Natural killer cell (primary cell): Measurements from ENCODE around the gene ARL15. TPM values are rescaled to one million over a fixed set of nuclear protein-coding genes. Genes with fewer than 3 reads are reported as not detected.

Experiments
- ATAC-seq, 3 donors: fragments of 150-1000 bp in 2 of 3; fragments of 200-7000 bp in 1 of 3; cut with Tn5 transposase; 1 replicate in 1 of 3; 2 replicates in 2 of 3; pipeline ENCODE4 v1.10.0; 2021; ENCODE audit warnings: mild to moderate bottlenecking in 2 of 3, moderate library complexity in 2 of 3
- DNase-seq, 2 donors: peaks; one replicate each; pipeline versions ENCODE4 v3.0.0 to v3.0.0-alpha.2; 2013 to 2021; ENCODE audit warnings: mixed read lengths in 1 of 2
- H3K27ac ChIP-seq: one replicate; pipeline ENCODE4 v1.5.1; 2013; ENCODE audit warnings: mild to moderate bottlenecking, low read length
- H3K27me3 ChIP-seq: one replicate; pipeline ENCODE4 v1.6.1; 2013; ENCODE audit warnings: low read length; ENCODE audit not compliant: control insufficient read depth, insufficient read depth
- H3K36me3 ChIP-seq: one replicate; pipeline ENCODE4 v1.6.1; 2013; ENCODE audit warnings: low read length; ENCODE audit not compliant: control insufficient read depth, insufficient read depth
- H3K4me1 ChIP-seq: one replicate; pipeline ENCODE4 v1.6.1; 2013; ENCODE audit warnings: low read length; ENCODE audit not compliant: control insufficient read depth, insufficient read depth
- H3K4me3 ChIP-seq: one replicate; pipeline ENCODE4 v1.5.1; 2013; ENCODE audit warnings: low read length
- H3K9me3 ChIP-seq: one replicate; pipeline ENCODE4 v1.6.1; 2013; ENCODE audit warnings: low read length; ENCODE audit not compliant: control insufficient read depth, insufficient read depth
- H3K27ac Mint-ChIP-seq, 2 donors: one replicate each; pipeline ENCODE4 v1.8.0; 2022; ENCODE audit warnings: mild to moderate bottlenecking in 2 of 2, mixed read lengths in 2 of 2, moderate library complexity in 1 of 2
- H3K27me3 Mint-ChIP-seq, 2 donors: one replicate each; pipeline ENCODE4 v1.8.0; 2022; ENCODE audit warnings: low read depth in 2 of 2, mixed read lengths in 2 of 2
- H3K36me3 Mint-ChIP-seq: one replicate; pipeline ENCODE4 v1.8.0; 2022; ENCODE audit warnings: mixed read lengths
- H3K4me1 Mint-ChIP-seq, 2 donors: one replicate each; pipeline ENCODE4 v1.8.0; 2022; ENCODE audit warnings: mixed read lengths in 2 of 2
- H3K4me3 Mint-ChIP-seq: one replicate; pipeline ENCODE4 v1.8.0; 2022; ENCODE audit warnings: mild to moderate bottlenecking, moderate library complexity, mixed read lengths
- H3K9me3 Mint-ChIP-seq, 2 donors: one replicate each; pipeline ENCODE4 v1.8.0; 2022; ENCODE audit warnings: mixed read lengths in 2 of 2
- CTCF ChIP-seq: fragments of 200-600 bp; IDR thresholded peaks from one replicate; pipeline ENCODE4 v1.8.0; 2022; ENCODE audit warnings: antibody characterized with exemption
- WGBS: methylation state at CpG from one replicate; pipeline ENCODE4 v1.1.7; 2013; ENCODE audit warnings: missing lambda C conversion rate; ENCODE audit not compliant: insufficient coverage; 5-methylcytosine and 5-hydroxymethylcytosine counted together
- intact Hi-C: fragments of 100-400 bp; cut with micrococcal nuclease; formaldehyde crosslinking; loops from one replicate; pipeline ENCODE4 v1.14.2; 2022
- total RNA-seq, 4 donors: library from RNA; stranded (reverse); fragments of 120-200 nt in 1 of 4; gene quantifications; one replicate each; pipeline versions ENCODE4 v1.2.3 to v1.2.4, GENCODE V29; 2013 to 2022

The ARL15 gene
- total RNA-seq, 3 donors from 2014 or later (not counting 1 experiment from before 2014, with no cell fraction given), result 28.9 to 35.1 (median 33.1) TPM

DNA sequence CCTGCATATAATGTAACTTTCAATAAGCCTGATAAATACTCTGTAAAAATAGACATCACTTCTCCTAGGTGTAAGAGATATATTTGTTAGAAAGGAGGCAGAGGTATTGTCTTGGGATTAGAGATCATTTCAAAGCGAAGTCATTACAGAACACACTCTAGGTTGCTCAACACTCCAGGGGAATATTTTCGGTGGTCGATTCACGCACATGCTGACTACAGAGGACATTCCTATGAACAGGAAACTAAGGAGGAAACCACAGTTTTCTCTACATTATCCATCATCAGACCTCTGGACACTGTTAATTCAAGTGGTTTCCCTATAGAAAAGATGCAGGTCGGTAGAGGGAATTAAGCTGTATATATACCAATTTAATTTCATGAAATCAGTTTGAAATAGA, 379.9 kb downstream of the ARL15 start:
- intact Hi-C loops, result no loop called here
- WGBS, result 53% methylated on average over 4 of the region's 5 CpGs
- Mint-ChIP-seq H3K4me3 (no peak overlapping the region), H3K27me3 (no peaks in the 10 kb centered on the region), H3K36me3 (no peaks in the 10 kb centered on the region), H3K4me1 (peaks cover 9 to 21% of the 10 kb centered on the region in 2 donors), H3K9me3 (no peaks in the 10 kb centered on the region), H3K27ac (no peak overlapping the region)
- Histone ChIP-seq H3K36me3 (no peaks in the 10 kb centered on the region), H3K27ac (no peak overlapping the region), H3K27me3 (no peaks in the 10 kb centered on the region), H3K9me3 (no peaks in the 10 kb centered on the region), H3K4me3 (no peak overlapping the region), H3K4me1 (no peaks in the 10 kb centered on the region)
- DNase-seq (no peak), ATAC-seq (no peak)
- TF ChIP-seq CTCF, result no peak

DNA sequence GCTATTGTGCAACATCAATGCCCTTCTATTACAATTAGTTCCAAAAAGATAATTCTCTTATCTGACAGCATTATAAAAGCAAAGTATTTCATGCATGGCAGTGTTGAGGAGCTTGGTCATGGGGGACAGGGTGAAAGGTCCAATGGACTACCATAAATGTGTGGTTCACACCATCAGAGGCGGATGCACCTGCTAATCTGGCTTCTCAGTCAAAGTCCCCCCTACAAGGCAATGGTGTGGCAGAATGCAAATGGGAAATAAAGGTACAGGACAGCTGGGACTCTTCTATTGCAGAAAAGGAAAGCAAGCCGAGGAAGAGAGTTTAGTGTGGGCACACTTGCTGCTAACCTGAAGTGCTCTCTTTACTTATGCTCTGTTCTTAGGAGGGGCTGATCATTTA, 380.8 kb downstream of the ARL15 start:
- Histone ChIP-seq H3K9me3 (no peaks in the 10 kb centered on the region), H3K27me3 (no peaks in the 10 kb centered on the region), H3K27ac (no peak overlapping the region), H3K4me1 (no peaks in the 10 kb centered on the region), H3K36me3 (no peaks in the 10 kb centered on the region), H3K4me3 (no peak overlapping the region)
- peaks cover 9 to 21% of the 10 kb centered on the region in 2 donors for H3K4me1 Mint-ChIP-seq
- no peaks in the 10 kb centered on the region for H3K27me3 Mint-ChIP-seq
- no peak overlapping the region for H3K4me3 Mint-ChIP-seq
- no peak for DNase-seq
- intact Hi-C loops, result no loop called here
- no peak overlapping the region for H3K27ac Mint-ChIP-seq
- no peaks in the 10 kb centered on the region for H3K36me3 Mint-ChIP-seq
- no peak for TF ChIP-seq CTCF
- no peaks in the 10 kb centered on the region for H3K9me3 Mint-ChIP-seq
- no peak for ATAC-seq
- WGBS, result 88% methylated on average over 1 of the region's 2 CpGs

DNA sequence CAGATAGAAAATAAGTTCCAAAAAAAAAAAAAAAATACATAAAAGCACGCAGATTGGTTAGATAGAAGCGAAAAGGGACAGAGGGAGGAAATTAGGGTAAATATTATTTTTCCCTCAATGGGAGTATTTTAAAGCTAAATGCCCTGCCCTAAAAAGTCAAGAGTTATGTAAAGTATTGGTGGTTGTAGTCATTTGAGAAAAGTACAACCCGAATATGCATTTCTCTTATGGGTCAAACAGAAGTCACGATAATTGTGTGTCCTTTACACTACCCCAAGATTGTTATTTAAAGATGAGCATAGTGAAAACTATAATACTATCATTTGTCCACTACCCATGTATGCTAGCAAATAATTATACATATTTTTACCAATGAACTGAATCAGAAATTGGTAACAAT, 381.2 kb downstream of the ARL15 start:
- H3K4me1 ChIP-seq, result no peaks in the 10 kb centered on the region
- Mint-ChIP-seq H3K27ac (no peak overlapping the region), H3K4me1 (peaks cover 9 to 21% of the 10 kb centered on the region in 2 donors), H3K4me3 (no peak overlapping the region), H3K27me3 (no peaks in the 10 kb centered on the region), H3K9me3 (no peaks in the 10 kb centered on the region), H3K36me3 (no peaks in the 10 kb centered on the region)
- no peak for ATAC-seq
- no peak for DNase-seq
- no peaks in the 10 kb centered on the region for H3K27me3 ChIP-seq
- H3K27ac ChIP-seq, result no peak overlapping the region
- no peak overlapping the region for H3K4me3 ChIP-seq
- 100% methylated on average over 2 of the region's 4 CpGs for WGBS
- H3K9me3 ChIP-seq, result no peaks in the 10 kb centered on the region
- no peak for TF ChIP-seq CTCF
- intact Hi-C loops, result no loop called here
- H3K36me3 ChIP-seq, result no peaks in the 10 kb centered on the region

DNA sequence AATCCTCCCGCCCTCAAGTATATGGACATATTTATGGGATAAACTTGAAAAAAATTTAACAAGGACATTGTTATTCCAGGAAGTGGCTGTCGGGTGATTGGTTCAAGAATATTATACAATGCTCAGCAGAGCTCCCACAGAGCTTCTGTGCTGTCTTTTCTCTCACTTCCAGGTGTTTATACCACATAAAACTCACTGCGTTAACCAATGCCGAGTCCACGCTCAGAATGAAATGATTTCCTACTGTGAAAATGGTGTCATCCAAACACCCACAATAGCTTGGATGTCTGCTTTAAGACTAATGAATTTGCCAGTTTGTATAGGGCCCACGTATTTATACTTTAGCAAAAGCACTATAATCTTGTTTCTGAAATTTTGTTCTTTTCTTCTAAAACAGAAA, 381.7 kb downstream of the ARL15 start:
- H3K9me3 Mint-ChIP-seq, result no peaks in the 10 kb centered on the region

More for the DNA sequence above, 381.7 kb downstream of the ARL15 start:
- H3K27me3 ChIP-seq, result no peaks in the 10 kb centered on the region
- no peaks in the 10 kb centered on the region for H3K36me3 Mint-ChIP-seq
- H3K4me3 Mint-ChIP-seq, result no peak overlapping the region
- intact Hi-C loops, result no loop called here
- H3K4me1 ChIP-seq, result no peaks in the 10 kb centered on the region
- H3K4me3 ChIP-seq, result no peak overlapping the region
- 88% methylated on average over 4 of the region's 6 CpGs for WGBS
- no peak overlapping the region for H3K27ac Mint-ChIP-seq
- ATAC-seq (no peak), DNase-seq (no peak)
- peaks cover 9 to 21% of the 10 kb centered on the region in 2 donors for H3K4me1 Mint-ChIP-seq
- no peaks in the 10 kb centered on the region for H3K9me3 ChIP-seq
- H3K27me3 Mint-ChIP-seq, result no peaks in the 10 kb centered on the region
- H3K27ac ChIP-seq, result no peak overlapping the region
- no peaks in the 10 kb centered on the region for H3K36me3 ChIP-seq
- no peak for TF ChIP-seq CTCF
